K562 (cell line): ENCODE measurements around the gene TGFBR3L. TPM values are rescaled to one million over a fixed set of nuclear protein-coding genes. Genes with fewer than 3 reads are reported as not detected.

Experiments used
- polyA plus RNA-seq, 8 experiments: library from polyadenylated mRNA; depleted of rRNA in 4 of 8; stranded (reverse) in 5 of 8; unstranded in 3 of 8; fragments of >200 nt; fragmentation: Nextera tagmentation in 2 of 8; fragmentation: Illumina TruSeq in 1 of 8; extraction: Ambion mirVana in 2 of 8; extraction: Trizol in 1 of 8; gene quantifications; 2 replicates each; pipeline versions ENCODE4 v1.2.1 to v1.2.3, GENCODE V29; 2011 to 2014; ENCODE audit warnings: inconsistent platforms in 1 of 8, missing spikeins in 1 of 8
- total RNA-seq, 7 experiments: library from RNA; depleted of rRNA in 6 of 7; stranded (reverse); fragments of >200 nt in 6 of 7; fragmentation: Illumina TruSeq in 2 of 7; extraction: Trizol in 2 of 7; gene quantifications; 2 replicates each; pipeline versions ENCODE4 v1.2.1 to v1.2.3, GENCODE V29; 2011 to 2021; ENCODE audit warnings: low replicate concordance in 1 of 7

The TGFBR3L gene
- total and polyA plus RNA-seq, 9 of the 15 experiments (the other 6 are each of a cell fraction or from before 2014, with no cell fraction given), result not detected

Other genes starting within 250 kb of the TGFBR3L start
Only the 7 nearest of the 17 such genes appear.
- 1.0 and 1.1 TPM in 2 replicates for gene EVI5L, start 84.6 kb upstream of the TGFBR3L start, total RNA-seq (2014; rRNA removed)
- 0.13 and 0.76 TPM in 2 replicates for gene EVI5L, start 84.6 kb upstream of the TGFBR3L start, total RNA-seq (2014; rRNA removed; fragmentation: Illumina TruSeq; extraction: Trizol)
- 0.53 and 0.69 TPM in 2 replicates for gene EVI5L, start 84.6 kb upstream of the TGFBR3L start, total RNA-seq (2015; rRNA removed; fragmentation: Illumina TruSeq; extraction: Trizol)
- gene EVI5L, start 84.6 kb upstream of the TGFBR3L start, total RNA-seq (2021), result 1.8 and 1.9 TPM in 2 replicates
- gene EVI5L, start 84.6 kb upstream of the TGFBR3L start, polyA plus RNA-seq (2011; rRNA removed), result 1.4 and 2.8 TPM in 2 replicates
- gene EVI5L, start 84.6 kb upstream of the TGFBR3L start, polyA plus RNA-seq (2014; fragmentation: Illumina TruSeq; extraction: Trizol), result 1.5 TPM in 2 replicates
- not detected for gene EVI5L, start 84.6 kb upstream of the TGFBR3L start, polyA plus RNA-seq (2014; fragmentation: Nextera tagmentation; extraction: Ambion mirVana)
- gene EVI5L, start 84.6 kb upstream of the TGFBR3L start, polyA plus RNA-seq (2014; rRNA removed), result 1.00 and 1.2 TPM in 2 replicates
- gene PRR36, start 40.4 kb upstream of the TGFBR3L start, total RNA-seq (2014; rRNA removed), result 0.05 TPM in 1 of 2 replicates, not detected in the other
- gene PRR36, start 40.4 kb upstream of the TGFBR3L start, total RNA-seq (2014; rRNA removed; fragmentation: Illumina TruSeq; extraction: Trizol), result not detected in 2 replicates
- 0.04 TPM in 1 of 2 replicates, not detected in the other for gene PRR36, start 40.4 kb upstream of the TGFBR3L start, total RNA-seq (2015; rRNA removed; fragmentation: Illumina TruSeq; extraction: Trizol)
- 0.29 and 0.42 TPM in 2 replicates for gene PRR36, start 40.4 kb upstream of the TGFBR3L start, total RNA-seq (2021)
- 0.07 TPM in 1 of 2 replicates, not detected in the other for gene PRR36, start 40.4 kb upstream of the TGFBR3L start, polyA plus RNA-seq (2011; rRNA removed)
- gene PRR36, start 40.4 kb upstream of the TGFBR3L start, polyA plus RNA-seq (2014; fragmentation: Illumina TruSeq; extraction: Trizol), result 0.06 and 0.14 TPM in 2 replicates
- gene PRR36, start 40.4 kb upstream of the TGFBR3L start, polyA plus RNA-seq (2014; fragmentation: Nextera tagmentation; extraction: Ambion mirVana), result not detected
- gene PRR36, start 40.4 kb upstream of the TGFBR3L start, polyA plus RNA-seq (2014; rRNA removed), result not detected in 2 replicates
- 4.8 TPM in 2 replicates for gene LRRC8E, start 26.3 kb upstream of the TGFBR3L start, total RNA-seq (2014; rRNA removed)
- gene LRRC8E, start 26.3 kb upstream of the TGFBR3L start, total RNA-seq (2014; rRNA removed; fragmentation: Illumina TruSeq; extraction: Trizol), result 1.4 and 3.2 TPM in 2 replicates
- gene LRRC8E, start 26.3 kb upstream of the TGFBR3L start, total RNA-seq (2015; rRNA removed; fragmentation: Illumina TruSeq; extraction: Trizol), result 2.6 and 3.1 TPM in 2 replicates
- 5.7 and 7.1 TPM in 2 replicates for gene LRRC8E, start 26.3 kb upstream of the TGFBR3L start, total RNA-seq (2021)
- 5.3 and 6.2 TPM in 2 replicates for gene LRRC8E, start 26.3 kb upstream of the TGFBR3L start, polyA plus RNA-seq (2011; rRNA removed)
- gene LRRC8E, start 26.3 kb upstream of the TGFBR3L start, polyA plus RNA-seq (2014; fragmentation: Illumina TruSeq; extraction: Trizol), result 3.5 and 4.9 TPM in 2 replicates
- under 1 TPM in 1 of 2 experiments, not detected in 1; 0.08 TPM for gene LRRC8E, start 26.3 kb upstream of the TGFBR3L start, polyA plus RNA-seq (2014; fragmentation: Nextera tagmentation; extraction: Ambion mirVana)
- 1.7 and 3.5 TPM in 2 replicates for gene LRRC8E, start 26.3 kb upstream of the TGFBR3L start, polyA plus RNA-seq (2014; rRNA removed)
- gene MAP2K7, start 11.0 kb upstream of the TGFBR3L start, total RNA-seq (2014; rRNA removed), result 19.4 and 23.9 TPM in 2 replicates
- 3.1 and 4.1 TPM in 2 replicates for gene MAP2K7, start 11.0 kb upstream of the TGFBR3L start, total RNA-seq (2014; rRNA removed; fragmentation: Illumina TruSeq; extraction: Trizol)
- gene MAP2K7, start 11.0 kb upstream of the TGFBR3L start, total RNA-seq (2015; rRNA removed; fragmentation: Illumina TruSeq; extraction: Trizol), result 11.3 and 12.3 TPM in 2 replicates
- 43.8 and 45.8 TPM in 2 replicates for gene MAP2K7, start 11.0 kb upstream of the TGFBR3L start, total RNA-seq (2021)
- gene MAP2K7, start 11.0 kb upstream of the TGFBR3L start, polyA plus RNA-seq (2011; rRNA removed), result 14.9 and 15.7 TPM in 2 replicates
- gene MAP2K7, start 11.0 kb upstream of the TGFBR3L start, polyA plus RNA-seq (2014; fragmentation: Illumina TruSeq; extraction: Trizol), result 14.1 and 27.3 TPM in 2 replicates
- under 1 TPM; 0.51 to 0.99 TPM for gene MAP2K7, start 11.0 kb upstream of the TGFBR3L start, polyA plus RNA-seq (2014; fragmentation: Nextera tagmentation; extraction: Ambion mirVana)
- gene MAP2K7, start 11.0 kb upstream of the TGFBR3L start, polyA plus RNA-seq (2014; rRNA removed), result 37.6 and 40.1 TPM in 2 replicates
- gene SNAPC2, start 5.5 kb downstream of the TGFBR3L start, total RNA-seq (2014; rRNA removed), result 30.3 and 42.7 TPM in 2 replicates
- gene SNAPC2, start 5.5 kb downstream of the TGFBR3L start, total RNA-seq (2014; rRNA removed; fragmentation: Illumina TruSeq; extraction: Trizol), result 4.1 and 4.2 TPM in 2 replicates
- 15.3 and 15.9 TPM in 2 replicates for gene SNAPC2, start 5.5 kb downstream of the TGFBR3L start, total RNA-seq (2015; rRNA removed; fragmentation: Illumina TruSeq; extraction: Trizol)
- gene SNAPC2, start 5.5 kb downstream of the TGFBR3L start, total RNA-seq (2021), result 37.1 and 45.1 TPM in 2 replicates
- 10.9 and 20.1 TPM in 2 replicates for gene SNAPC2, start 5.5 kb downstream of the TGFBR3L start, polyA plus RNA-seq (2011; rRNA removed)
- gene SNAPC2, start 5.5 kb downstream of the TGFBR3L start, polyA plus RNA-seq (2014; fragmentation: Illumina TruSeq; extraction: Trizol), result 18.2 and 39.9 TPM in 2 replicates
- gene SNAPC2, start 5.5 kb downstream of the TGFBR3L start, polyA plus RNA-seq (2014; fragmentation: Nextera tagmentation; extraction: Ambion mirVana), result 1 to 10 TPM in 1 of 2 experiments, under 1 TPM in 1; 0.59 to 1.4 TPM
- gene SNAPC2, start 5.5 kb downstream of the TGFBR3L start, polyA plus RNA-seq (2014; rRNA removed), result 32.0 and 34.4 TPM in 2 replicates
- 7.4 and 10.9 TPM in 2 replicates for gene CTXN1, start 11.3 kb downstream of the TGFBR3L start, total RNA-seq (2014; rRNA removed)
- gene CTXN1, start 11.3 kb downstream of the TGFBR3L start, total RNA-seq (2014; rRNA removed; fragmentation: Illumina TruSeq; extraction: Trizol), result 0.15 and 0.19 TPM in 2 replicates
- 1.8 and 2.3 TPM in 2 replicates for gene CTXN1, start 11.3 kb downstream of the TGFBR3L start, total RNA-seq (2015; rRNA removed; fragmentation: Illumina TruSeq; extraction: Trizol)
- 37.4 and 38.9 TPM in 2 replicates for gene CTXN1, start 11.3 kb downstream of the TGFBR3L start, total RNA-seq (2021)
- 1.3 and 1.4 TPM in 2 replicates for gene CTXN1, start 11.3 kb downstream of the TGFBR3L start, polyA plus RNA-seq (2011; rRNA removed)
- gene CTXN1, start 11.3 kb downstream of the TGFBR3L start, polyA plus RNA-seq (2014; fragmentation: Illumina TruSeq; extraction: Trizol), result 1.5 and 4.9 TPM in 2 replicates
- not detected for gene CTXN1, start 11.3 kb downstream of the TGFBR3L start, polyA plus RNA-seq (2014; fragmentation: Nextera tagmentation; extraction: Ambion mirVana)
- gene CTXN1, start 11.3 kb downstream of the TGFBR3L start, polyA plus RNA-seq (2014; rRNA removed), result 9.2 and 14.5 TPM in 2 replicates
- gene TIMM44, start 28.8 kb downstream of the TGFBR3L start, total RNA-seq (2014; rRNA removed), result 211 and 231 TPM in 2 replicates
- 64.1 and 73.9 TPM in 2 replicates for gene TIMM44, start 28.8 kb downstream of the TGFBR3L start, total RNA-seq (2014; rRNA removed; fragmentation: Illumina TruSeq; extraction: Trizol)
- gene TIMM44, start 28.8 kb downstream of the TGFBR3L start, total RNA-seq (2015; rRNA removed; fragmentation: Illumina TruSeq; extraction: Trizol), result 104 and 115 TPM in 2 replicates
- 182 and 186 TPM in 2 replicates for gene TIMM44, start 28.8 kb downstream of the TGFBR3L start, total RNA-seq (2021)
- gene TIMM44, start 28.8 kb downstream of the TGFBR3L start, polyA plus RNA-seq (2011; rRNA removed), result 60.1 and 74.4 TPM in 2 replicates
- 89.3 and 92.8 TPM in 2 replicates for gene TIMM44, start 28.8 kb downstream of the TGFBR3L start, polyA plus RNA-seq (2014; fragmentation: Illumina TruSeq; extraction: Trizol)
- 10 to 100 TPM; 10.3 to 19.6 TPM for gene TIMM44, start 28.8 kb downstream of the TGFBR3L start, polyA plus RNA-seq (2014; fragmentation: Nextera tagmentation; extraction: Ambion mirVana)
- 205 and 224 TPM in 2 replicates for gene TIMM44, start 28.8 kb downstream of the TGFBR3L start, polyA plus RNA-seq (2014; rRNA removed)